Activated CD4-positive, alpha-beta T cell treated with anti-CD3 and anti-CD28 coated beads for 24 hours (primary cell): Measurements from ENCODE around the gene MBD3.

Experiments used
- DNase-seq, 2 donors: peaks; one replicate each; pipeline ENCODE4 v3.0.0-alpha.2; 2020; ENCODE audit warnings: low read depth in 2 of 2

Gene MBD3

GRCh38 chr19:1619094-1619439 lies 26.4 kb upstream of the MBD3 start:
- no peak for DNase-seq

GRCh38 chr19:1618157-1619093 lies 25.8 kb upstream of the MBD3 start:
- DNase-seq = no peak

GRCh38 chr19:1616875-1617274 lies 24.2 kb upstream of the MBD3 start:
- no peak for DNase-seq

- no peak for DNase-seq
These were observed 23.7 kb upstream of the MBD3 start for GRCh38 chr19:1616396-1616795.

- no peak for DNase-seq
These were observed 22.6 kb upstream of the MBD3 start for GRCh38 chr19:1615156-1615765.

GRCh38 chr19:1613808-1614570 lies 21.3 kb upstream of the MBD3 start:
- no peak for DNase-seq

GRCh38 chr19:1613146-1613545 lies 20.5 kb upstream of the MBD3 start:
- no peak for DNase-seq

GRCh38 chr19:1612114-1613086 lies 19.7 kb upstream of the MBD3 start:
- DNase-seq = no peak

- no peak for DNase-seq
These were observed 18.7 kb upstream of the MBD3 start for GRCh38 chr19:1611353-1611752.

- no peak for DNase-seq
These were observed 17.9 kb upstream of the MBD3 start for GRCh38 chr19:1610579-1610978.

- no peak for DNase-seq
These were observed 17.2 kb upstream of the MBD3 start for GRCh38 chr19:1609680-1610474.

- no peak for DNase-seq
These were observed 16.4 kb upstream of the MBD3 start for GRCh38 chr19:1609103-1609396.

- DNase-seq = no peak
These were observed 15.9 kb upstream of the MBD3 start for GRCh38 chr19:1608359-1609102.

- DNase-seq = no peak
These were observed 13.5 kb upstream of the MBD3 start for GRCh38 chr19:1606138-1606651.

GRCh38 chr19:1605236-1606137 lies 12.8 kb upstream of the MBD3 start, which contains the start of gene UQCR11:
UQCR11 (minus strand) TSS chr19:1605462; CDS start chr19:1605409, 53 bp downstream.
- peak; percentile 85 to 90 for DNase-seq

- no peak for DNase-seq
These were observed 9.5 kb upstream of the MBD3 start for GRCh38 chr19:1602091-1602707.

- no peak for DNase-seq
These were observed 9.0 kb upstream of the MBD3 start for GRCh38 chr19:1601613-1602064.

- DNase-seq = no peak
These were observed 6.8 kb upstream of the MBD3 start for GRCh38 chr19:1599460-1599846.
